ENCODE measurements around the gene SAA2. TPM values are rescaled to one million over a fixed set of nuclear protein-coding genes. Genes with fewer than 3 reads are reported as not detected.
"Not testable (repeated sequence)": the region's sequence is repeated elsewhere in the genome, so short reads cannot be mapped to it uniquely, and the experiment has no call there.

The SAA2 gene
- total and polyA plus RNA-seq, 2 of the 4 experiments (the other 2 are of a cell fraction): not detected

DNA sequence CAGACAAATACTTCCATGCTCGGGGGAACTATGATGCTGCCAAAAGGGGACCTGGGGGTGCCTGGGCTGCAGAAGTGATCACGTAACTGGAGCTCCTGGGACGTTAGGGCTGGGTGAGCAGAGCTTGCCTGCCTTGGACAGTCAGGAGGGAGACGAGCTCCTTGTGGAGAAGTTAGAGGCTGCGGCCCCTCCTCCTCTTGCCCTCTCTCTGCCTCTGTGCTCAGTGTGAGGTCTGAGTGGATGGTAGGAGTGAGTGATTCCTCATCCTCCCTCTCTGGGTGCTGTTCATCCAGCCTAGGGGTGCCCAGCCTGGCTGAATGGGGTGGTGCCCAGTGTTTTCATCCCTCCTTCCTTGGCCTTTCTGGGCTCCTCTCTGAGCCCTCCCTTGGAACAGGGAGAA, 20.8 kb upstream of the SAA2 start:
- H3K4me1 ChIP-seq (ENCODE audit: control insufficient read depth, insufficient read depth, low read length); H2AK5ac ChIP-seq (ENCODE audit: low read depth, low read length); H3K23ac ChIP-seq (ENCODE audit: low read depth, low read length); H3K9me3 ChIP-seq (ENCODE audit: control insufficient read depth, insufficient read depth, low read length); CTCF ChIA-PET; ATAC-seq (ENCODE audit: low read depth); H3K36me3 ChIP-seq (ENCODE audit: control insufficient read depth, insufficient read depth, low read length); dilution Hi-C loops (cut with HindIII; ENCODE audit: low sequenced_read_pairs, unreplicated experiment); H2BK15ac ChIP-seq (ENCODE audit: low read depth, low read length); H4K8ac ChIP-seq (ENCODE audit: low read depth in 2 of 2, low read length in 2 of 2); H3K18ac ChIP-seq (ENCODE audit: low read depth, low read length); BruUV-seq (replicated peaks); H4K5ac ChIP-seq (ENCODE audit: low read depth, low read length); H4K20me1 ChIP-seq (ENCODE audit: insufficient read depth, low read length); intact Hi-C loops (cut with micrococcal nuclease); H3K4me3 ChIP-seq (ENCODE audit: insufficient read depth, low read depth, low read length); H2BK5ac ChIP-seq (ENCODE audit: low read depth, low read length, poor library complexity, severe bottlenecking); H2BK120ac ChIP-seq (ENCODE audit: low read depth, low read length); POLR2A ChIA-PET (ENCODE audit: unreplicated experiment); H2BK20ac ChIP-seq (ENCODE audit: low read depth, low read length); H2AK9ac ChIP-seq (replicated peaks; ENCODE audit: low read depth, low read length, poor library complexity); in situ Hi-C loops (cut with MboI; ENCODE audit: low sequenced_read_pairs); H3K27ac ChIP-seq (ENCODE audit: insufficient read depth, low read length); H2AFZ ChIP-seq (replicated peaks; ENCODE audit: low read length, poor library complexity); H3K27me3 ChIP-seq (ENCODE audit: control insufficient read depth, insufficient read depth, low read length); H3K4ac ChIP-seq (ENCODE audit: low read depth, low read length); H3K4me2 ChIP-seq (ENCODE audit: low read depth, low read length); H3K14ac ChIP-seq (replicated peaks; ENCODE audit: low read depth, low read length); H3K79me1 ChIP-seq (ENCODE audit: low read depth in 1 of 2, low read length in 2 of 2); H3K9ac ChIP-seq (ENCODE audit: low read depth, low read length); H3K56ac ChIP-seq (ENCODE audit: extremely low read depth, insufficient read depth, low read length); H3K9me1 ChIP-seq (ENCODE audit: insufficient read depth, low read length); H4K91ac ChIP-seq (ENCODE audit: insufficient read depth, low read depth, low read length); DNase-seq: not testable (repeated sequence)
- WGBS, 2 experiments (ENCODE audit: extremely low coverage in 2 of 2, insufficient read length in 1 of 2): no CpG with 5 or more reads among the region's 5 CpGs

Measured in IMR-90 (cell line).